Measurements from ENCODE around the gene SLC14A1.

Gene SLC14A1

GRCh38 chr18:45751766-45752165 is 27.8 kb downstream of the SLC14A1 start:
- no peak for TF ChIP-seq ARNTL (CRISPR knock-in tag; IDR thresholded peaks at IDR 0.05; ENCODE audit: borderline replicate concordance, low read depth)
- no peak for TF ChIP-seq ZNF565 (CRISPR knock-in tag; conservative IDR thresholded peaks at IDR 0.05; ENCODE audit: low read depth)
- no peak for TF ChIP-seq ZFP30 (CRISPR knock-in tag; IDR thresholded peaks at IDR 0.05)
- TF ChIP-seq OSR1 (CRISPR knock-in tag; IDR thresholded peaks at IDR 0.05), result no peak
- no peak for TF ChIP-seq ZNF70 (CRISPR knock-in tag; IDR thresholded peaks at IDR 0.05)
- TF ChIP-seq ZFP3 (CRISPR knock-in tag; IDR thresholded peaks at IDR 0.05), result no peak
- no peak for TF ChIP-seq PATZ1 (CRISPR knock-in tag; IDR thresholded peaks at IDR 0.05; ENCODE audit: borderline replicate concordance)
- no peak for TF ChIP-seq SNAI2 (CRISPR knock-in tag; IDR thresholded peaks at IDR 0.05)
- no peak for TF ChIP-seq ZC3H10 (CRISPR knock-in tag; IDR thresholded peaks at IDR 0.05)
- no peak for TF ChIP-seq CSDC2 (CRISPR knock-in tag; IDR thresholded peaks at IDR 0.05)
- TF ChIP-seq TOX (CRISPR knock-in tag; IDR thresholded peaks at IDR 0.05; ENCODE audit: borderline replicate concordance), result no peak
- TF ChIP-seq ISL1 (CRISPR knock-in tag; IDR thresholded peaks at IDR 0.05), result no peak
- ATAC-seq, result no peak

GRCh38 chr18:45752681-45753080 is 28.7 kb downstream of the SLC14A1 start:
- no peak for ATAC-seq
- TF ChIP-seq POU6F1 (CRISPR knock-in tag; IDR thresholded peaks at IDR 0.05; ENCODE audit: borderline replicate concordance, low read depth) (no peak), PATZ1 (CRISPR knock-in tag; IDR thresholded peaks at IDR 0.05; ENCODE audit: borderline replicate concordance) (no peak), ZNF70 (CRISPR knock-in tag; IDR thresholded peaks at IDR 0.05) (no peak), CSDC2 (CRISPR knock-in tag; IDR thresholded peaks at IDR 0.05) (no peak), RARB (CRISPR knock-in tag; IDR thresholded peaks at IDR 0.05) (no peak), ISL1 (CRISPR knock-in tag; IDR thresholded peaks at IDR 0.05) (no peak), ESRRG (CRISPR knock-in tag; IDR thresholded peaks at IDR 0.05) (no peak), CREB5 (CRISPR knock-in tag; IDR thresholded peaks at IDR 0.05; ENCODE audit: low read depth) (no peak), TOX (CRISPR knock-in tag; IDR thresholded peaks at IDR 0.05; ENCODE audit: borderline replicate concordance) (no peak), ZFP30 (CRISPR knock-in tag; IDR thresholded peaks at IDR 0.05) (no peak), ZFP3 (CRISPR knock-in tag; IDR thresholded peaks at IDR 0.05) (no peak), GLIS3 (CRISPR knock-in tag; IDR thresholded peaks at IDR 0.05) (no peak), ZC3H10 (CRISPR knock-in tag; IDR thresholded peaks at IDR 0.05) (no peak)

GRCh38 chr18:45753286-45753685 is 29.3 kb downstream of the SLC14A1 start:
- no peak for ATAC-seq
- TF ChIP-seq RARB (CRISPR knock-in tag; IDR thresholded peaks at IDR 0.05) (no peak), TSHZ2 (CRISPR knock-in tag; IDR thresholded peaks at IDR 0.05) (no peak), ZNF70 (CRISPR knock-in tag; IDR thresholded peaks at IDR 0.05) (no peak), POU6F1 (CRISPR knock-in tag; IDR thresholded peaks at IDR 0.05; ENCODE audit: borderline replicate concordance, low read depth) (no peak), ZFP30 (CRISPR knock-in tag; IDR thresholded peaks at IDR 0.05) (no peak), ZNF565 (CRISPR knock-in tag; conservative IDR thresholded peaks at IDR 0.05; ENCODE audit: low read depth) (no peak), CREB5 (CRISPR knock-in tag; IDR thresholded peaks at IDR 0.05; ENCODE audit: low read depth) (no peak), CSDC2 (CRISPR knock-in tag; IDR thresholded peaks at IDR 0.05) (no peak), BACH2 (CRISPR knock-in tag; IDR thresholded peaks at IDR 0.05; ENCODE audit: borderline replicate concordance) (no peak), SNAI2 (CRISPR knock-in tag; IDR thresholded peaks at IDR 0.05) (no peak), ESRRG (CRISPR knock-in tag; IDR thresholded peaks at IDR 0.05) (no peak), ZNF8 (CRISPR knock-in tag; IDR thresholded peaks at IDR 0.05) (no peak), ISL1 (CRISPR knock-in tag; IDR thresholded peaks at IDR 0.05) (no peak), GLIS3 (CRISPR knock-in tag; IDR thresholded peaks at IDR 0.05) (no peak), TOX (CRISPR knock-in tag; IDR thresholded peaks at IDR 0.05; ENCODE audit: borderline replicate concordance) (no peak), ARNTL (CRISPR knock-in tag; IDR thresholded peaks at IDR 0.05; ENCODE audit: borderline replicate concordance, low read depth) (no peak), CSRNP3 (CRISPR knock-in tag; IDR thresholded peaks at IDR 0.05) (no peak), TCF4 (CRISPR knock-in tag; IDR thresholded peaks at IDR 0.05; ENCODE audit: borderline replicate concordance) (no peak)
